Measurements from ENCODE around the gene HLCS. TPM values are rescaled to one million over a fixed set of nuclear protein-coding genes. Genes with fewer than 3 reads are reported as not detected.

The HLCS gene
- polyA plus RNA-seq, 1 experiment = 16.9 TPM

DNA sequence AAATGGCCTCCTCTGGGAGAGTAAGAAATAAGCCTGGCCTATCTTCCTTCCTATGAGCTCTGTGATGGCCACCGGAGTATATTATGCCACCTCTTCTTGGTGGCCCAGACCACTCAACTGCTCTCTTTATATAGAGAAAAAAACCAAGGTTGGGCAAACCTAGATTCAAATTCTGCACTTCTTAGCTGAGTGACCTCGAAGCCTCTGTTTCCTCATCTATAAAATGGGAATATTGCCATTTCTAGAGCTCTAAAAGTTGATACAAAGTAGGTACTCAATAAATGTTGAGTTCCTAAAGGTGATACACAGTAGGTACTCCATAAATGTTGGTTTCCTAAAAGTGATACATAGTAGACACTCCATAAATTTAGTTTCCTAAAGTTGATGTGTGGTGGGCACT lies 120.7 kb downstream of the HLCS start:
- POLR2A ChIA-PET = no interaction called here
- no peaks in the 10 kb centered on the region for H3K27me3 ChIP-seq (ENCODE audit: control insufficient read depth, insufficient read depth, low read length)
- DNase-seq (ENCODE audit: low read depth) = no peak
- no peak overlapping the region for H3K4me3 ChIP-seq (ENCODE audit: low read depth, low read length)
- TF ChIP-seq, protein P1, sequence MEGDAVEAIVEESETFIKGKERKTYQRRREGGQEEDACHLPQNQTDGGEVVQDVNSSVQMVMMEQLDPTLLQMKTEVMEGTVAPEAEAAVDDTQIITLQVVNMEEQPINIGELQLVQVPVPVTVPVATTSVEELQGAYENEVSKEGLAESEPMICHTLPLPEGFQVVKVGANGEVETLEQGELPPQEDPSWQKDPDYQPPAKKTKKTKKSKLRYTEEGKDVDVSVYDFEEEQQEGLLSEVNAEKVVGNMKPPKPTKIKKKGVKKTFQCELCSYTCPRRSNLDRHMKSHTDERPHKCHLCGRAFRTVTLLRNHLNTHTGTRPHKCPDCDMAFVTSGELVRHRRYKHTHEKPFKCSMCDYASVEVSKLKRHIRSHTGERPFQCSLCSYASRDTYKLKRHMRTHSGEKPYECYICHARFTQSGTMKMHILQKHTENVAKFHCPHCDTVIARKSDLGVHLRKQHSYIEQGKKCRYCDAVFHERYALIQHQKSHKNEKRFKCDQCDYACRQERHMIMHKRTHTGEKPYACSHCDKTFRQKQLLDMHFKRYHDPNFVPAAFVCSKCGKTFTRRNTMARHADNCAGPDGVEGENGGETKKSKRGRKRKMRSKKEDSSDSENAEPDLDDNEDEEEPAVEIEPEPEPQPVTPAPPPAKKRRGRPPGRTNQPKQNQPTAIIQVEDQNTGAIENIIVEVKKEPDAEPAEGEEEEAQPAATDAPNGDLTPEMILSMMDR (IDR thresholded peaks at IDR 0.05; ENCODE audit: insufficient read depth, low read depth, low read length) = no peak
- CTCF ChIA-PET = no interaction called here
- H3K36me3 ChIP-seq (ENCODE audit: control insufficient read depth, insufficient read depth, low read length) = no peaks in the 10 kb centered on the region

DNA sequence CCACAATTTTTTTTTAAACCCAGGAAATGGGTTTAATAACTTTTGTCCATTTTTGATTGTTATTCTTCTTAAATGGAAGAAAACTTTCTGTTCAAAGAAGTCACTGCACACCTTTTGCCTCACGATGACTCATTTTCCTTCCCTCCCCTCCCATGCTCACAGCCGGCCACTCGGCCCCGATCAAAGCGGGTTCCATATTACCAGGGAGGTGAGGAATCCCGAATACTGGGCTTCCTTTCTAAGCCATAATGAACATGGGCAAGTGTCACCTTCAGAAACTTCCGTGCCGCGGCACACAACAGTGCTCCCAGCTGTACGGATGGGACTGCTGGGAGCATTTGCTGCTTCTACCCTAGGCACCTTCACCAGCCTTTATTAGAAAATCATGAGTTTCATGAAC lies 121.4 kb downstream of the HLCS start:
- TF ChIP-seq, protein P1 (IDR thresholded peaks at IDR 0.05; ENCODE audit: insufficient read depth, low read depth, low read length) = no peak
- ChIA-PET POLR2A (no interaction called here), CTCF (no interaction called here)

DNA sequence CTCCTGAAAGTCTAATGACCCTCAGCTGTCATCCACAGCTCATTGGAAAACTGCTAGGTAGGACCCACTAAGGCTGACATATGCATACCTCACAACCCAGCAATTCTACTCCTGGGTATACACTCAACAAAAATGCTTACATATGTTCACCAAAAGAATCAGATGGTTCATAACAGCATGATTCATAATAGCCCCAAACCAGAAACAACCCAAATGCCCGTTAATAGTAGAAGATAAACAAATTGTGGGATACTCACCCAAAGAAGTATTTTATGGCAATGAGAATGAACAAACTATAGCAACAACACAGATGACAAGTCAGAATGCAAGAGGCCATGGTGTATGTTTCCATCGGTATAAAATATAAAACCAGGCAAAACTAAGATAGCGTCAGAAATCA lies 124.6 kb downstream of the HLCS start:
- Histone ChIP-seq H3K27me3 (ENCODE audit: control insufficient read depth, insufficient read depth, low read length) (no peaks in the 10 kb centered on the region), H3K4me3 (ENCODE audit: low read depth, low read length) (no peak overlapping the region), H3K36me3 (ENCODE audit: control insufficient read depth, insufficient read depth, low read length) (no peaks in the 10 kb centered on the region)
- ChIA-PET CTCF (no interaction called here), POLR2A (no interaction called here)
- no peak for DNase-seq (ENCODE audit: low read depth)
- TF ChIP-seq, protein P1 (IDR thresholded peaks at IDR 0.05; ENCODE audit: insufficient read depth, low read depth, low read length) = no peak

More for the DNA sequence above, 121.4 kb downstream of the HLCS start:
- no peaks in the 10 kb centered on the region for H3K27me3 ChIP-seq (ENCODE audit: control insufficient read depth, insufficient read depth, low read length)
- no peak for DNase-seq (ENCODE audit: low read depth)
- no peaks in the 10 kb centered on the region for H3K36me3 ChIP-seq (ENCODE audit: control insufficient read depth, insufficient read depth, low read length)
- H3K4me3 ChIP-seq (ENCODE audit: low read depth, low read length) = no peak overlapping the region

DNA sequence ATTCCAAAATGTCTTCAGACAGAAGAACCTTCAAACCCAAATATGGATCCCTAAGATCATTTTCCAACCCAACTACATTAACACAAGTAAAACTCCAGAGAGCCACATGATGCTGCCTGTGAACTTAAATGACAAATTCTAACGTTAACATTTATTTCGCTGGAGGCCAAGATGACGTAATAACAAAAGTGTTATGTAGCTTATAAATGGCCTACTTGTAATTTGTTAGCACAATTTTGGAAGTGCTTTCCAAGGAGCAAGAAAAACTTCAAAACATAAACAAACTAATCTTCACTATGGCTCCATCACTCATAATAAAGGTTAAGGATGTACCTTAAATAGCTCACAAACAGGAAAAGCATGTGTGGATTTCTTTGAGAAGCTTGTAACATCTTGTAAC lies 126.7 kb downstream of the HLCS start:
- TF ChIP-seq, protein P1 (IDR thresholded peaks at IDR 0.05; ENCODE audit: insufficient read depth, low read depth, low read length) = no peak
- ChIA-PET CTCF (interaction anchor here (1.1 to 1.5 kb wide), 2 partner anchors 14 to 91 kb away, joined by 4 read pairs; no protein-coding TSS in a partner anchor), POLR2A (no interaction called here)
- Histone ChIP-seq H3K36me3 (ENCODE audit: control insufficient read depth, insufficient read depth, low read length) (no peaks in the 10 kb centered on the region), H3K4me3 (ENCODE audit: low read depth, low read length) (no peak overlapping the region), H3K27me3 (ENCODE audit: control insufficient read depth, insufficient read depth, low read length) (no peaks in the 10 kb centered on the region)
- no peak for DNase-seq (ENCODE audit: low read depth)

DNA sequence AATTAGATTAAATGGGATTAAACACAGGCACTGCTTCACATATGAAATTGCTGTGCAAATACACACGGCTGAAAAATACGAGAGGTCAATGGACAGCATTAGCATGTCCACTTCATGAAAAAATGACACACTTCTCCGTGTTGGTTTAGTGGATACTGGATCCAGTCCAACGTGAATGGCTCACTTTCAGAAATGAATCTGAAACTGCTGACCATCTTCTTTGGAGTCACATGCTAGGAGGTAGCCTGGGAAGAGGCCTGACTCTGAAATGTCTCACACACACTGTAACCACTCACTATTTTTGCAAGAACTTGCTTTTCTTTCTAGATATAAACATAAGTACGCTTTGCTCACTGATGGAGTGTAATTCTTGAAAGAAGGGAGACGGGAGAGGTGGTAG lies 127.3 kb downstream of the HLCS start:
- TF ChIP-seq, protein P1 (IDR thresholded peaks at IDR 0.05; ENCODE audit: insufficient read depth, low read depth, low read length) = no peak
- POLR2A ChIA-PET = no interaction called here

More for the DNA sequence above, 127.3 kb downstream of the HLCS start:
- CTCF ChIA-PET = interaction anchor here (1.1 to 1.5 kb wide), 2 partner anchors 15 to 91 kb away, joined by 4 read pairs; no protein-coding TSS in a partner anchor
- Histone ChIP-seq H3K27me3 (ENCODE audit: control insufficient read depth, insufficient read depth, low read length) (no peaks in the 10 kb centered on the region), H3K36me3 (ENCODE audit: control insufficient read depth, insufficient read depth, low read length) (no peaks in the 10 kb centered on the region), H3K4me3 (ENCODE audit: low read depth, low read length) (no peak overlapping the region)
- no peak for DNase-seq (ENCODE audit: low read depth)

Measured in BJ (cell line).